CD14-positive monocyte (primary cell): ENCODE results near the gene VWA3A. TPM values are rescaled to one million over a fixed set of nuclear protein-coding genes. Genes with fewer than 3 reads are reported as not detected.

ENCODE experiments used
- DNase-seq, 3 donors: peaks; one replicate each; pipeline ENCODE4 v3.0.0-alpha.2; 2011 to 2022
- H2AFZ ChIP-seq: 2 replicates; pipeline ENCODE4 v1.6.0; 2012; ENCODE audit warnings: mild to moderate bottlenecking, low read depth, low read length, inconsistent platforms; ENCODE audit not compliant: insufficient read depth, poor library complexity, severe bottlenecking
- H3K27ac ChIP-seq, 2 donors: 1 replicate in 1 of 2; 2 replicates in 1 of 2; pipeline ENCODE4 v1.5.1; 2012 to 2013; ENCODE audit warnings: low read length in 2 of 2, control low read depth in 1 of 2, inconsistent platforms in 1 of 2, low read depth in 1 of 2, mild to moderate bottlenecking in 1 of 2
- H3K27me3 ChIP-seq, 2 donors: one replicate each; pipeline versions ENCODE4 v1.6.0 to v1.6.1; 2011 to 2013; ENCODE audit warnings: low read length in 2 of 2; ENCODE audit not compliant: control insufficient read depth in 2 of 2, insufficient read depth in 2 of 2
- H3K36me3 ChIP-seq, 2 donors: replicated peaks in 1 of 2; 1 replicate in 1 of 2; 2 replicates in 1 of 2; pipeline versions ENCODE4 v1.5.1 to v1.6.1; 2012 to 2013; ENCODE audit warnings: low read length in 2 of 2, control low read depth in 1 of 2, inconsistent platforms in 1 of 2, mild to moderate bottlenecking in 1 of 2; ENCODE audit not compliant: insufficient read depth in 2 of 2, control insufficient read depth in 1 of 2
- H3K4me1 ChIP-seq, 2 donors: 1 replicate in 1 of 2; 2 replicates in 1 of 2; pipeline versions ENCODE4 v1.5.1 to v1.6.1; 2012 to 2013; ENCODE audit warnings: low read length in 2 of 2, control low read depth in 1 of 2, inconsistent platforms in 1 of 2, mild to moderate bottlenecking in 1 of 2, moderate library complexity in 1 of 2; ENCODE audit not compliant: insufficient read depth in 2 of 2, control insufficient read depth in 1 of 2
- H3K4me2 ChIP-seq: replicated peaks from 2 replicates; pipeline ENCODE3; 2012; ENCODE audit warnings: low read length, moderate library complexity, mild to moderate bottlenecking; ENCODE audit not compliant: poor library complexity, severe bottlenecking; ENCODE audit errors: extremely low read depth
- H3K4me3 ChIP-seq, 3 experiments: fragments of 200-600 bp in 1 of 3; sonication (generic) in 1 of 3; replicated peaks in 1 of 3; 1 replicate in 2 of 3; 2 replicates in 1 of 3; pipeline ENCODE4 v1.5.1; 2011 to 2013; ENCODE audit warnings: low read length in 3 of 3, mild to moderate bottlenecking in 3 of 3, control low read depth in 2 of 3, low read depth in 2 of 3, inconsistent platforms in 1 of 3, moderate library complexity in 1 of 3
- H3K79me2 ChIP-seq: 2 replicates; pipeline ENCODE4 v1.6.0; 2012; ENCODE audit warnings: mild to moderate bottlenecking, control low read depth, inconsistent platforms, low read length, moderate library complexity; ENCODE audit not compliant: insufficient read depth
- H3K9ac ChIP-seq: 2 replicates; pipeline ENCODE4 v1.6.0; 2017; ENCODE audit warnings: low read length, mild to moderate bottlenecking; ENCODE audit not compliant: insufficient read depth, poor library complexity, severe bottlenecking
- H3K9me3 ChIP-seq, 2 donors: replicated peaks in 1 of 2; 1 replicate in 1 of 2; 2 replicates in 1 of 2; pipeline versions ENCODE4 v1.5.1 to v1.6.1; 2012 to 2013; ENCODE audit warnings: low read length in 2 of 2, control low read depth in 1 of 2; ENCODE audit not compliant: control insufficient read depth in 1 of 2, insufficient read depth in 1 of 2
- H4K20me1 ChIP-seq: 2 replicates; pipeline ENCODE4 v1.6.0; 2012; ENCODE audit warnings: mild to moderate bottlenecking, low read length, control low read depth, moderate library complexity; ENCODE audit not compliant: insufficient read depth
- H3K27ac Mint-ChIP-seq, 7 donors: one replicate each; pipeline ENCODE4 v1.8.0; 2020; ENCODE audit warnings: mild to moderate bottlenecking in 7 of 7, mixed read lengths in 7 of 7, moderate library complexity in 6 of 7, inconsistent platforms in 2 of 7
- H3K27me3 Mint-ChIP-seq, 3 donors: one replicate each; pipeline ENCODE4 v1.8.0; 2021 to 2022; ENCODE audit warnings: low read depth in 3 of 3, mild to moderate bottlenecking in 3 of 3, mixed read lengths in 3 of 3, moderate library complexity in 3 of 3, inconsistent platforms in 1 of 3
- H3K36me3 Mint-ChIP-seq, 2 donors: one replicate each; pipeline ENCODE4 v1.8.0; 2020; ENCODE audit warnings: mixed read lengths in 2 of 2, inconsistent platforms in 1 of 2, mild to moderate bottlenecking in 1 of 2
- H3K4me1 Mint-ChIP-seq: one replicate; pipeline ENCODE4 v1.8.0; 2020; ENCODE audit warnings: mild to moderate bottlenecking, mixed read lengths
- H3K4me3 Mint-ChIP-seq, 2 donors: one replicate each; pipeline ENCODE4 v1.8.0; 2020; ENCODE audit warnings: mild to moderate bottlenecking in 2 of 2, mixed read lengths in 2 of 2, moderate library complexity in 1 of 2
- H3K9me3 Mint-ChIP-seq, 7 donors: one replicate each; pipeline ENCODE4 v1.8.0; 2020 to 2022; ENCODE audit warnings: mixed read lengths in 7 of 7, mild to moderate bottlenecking in 6 of 7, moderate library complexity in 6 of 7, inconsistent platforms in 2 of 7
- CTCF ChIP-seq: fragments of 200-600 bp; IDR thresholded peaks from one replicate; pipeline ENCODE4 v1.8.0; 2022; ENCODE audit warnings: antibody characterized with exemption, mild to moderate bottlenecking
- WGBS: methylation state at CpG from one replicate; pipeline ENCODE4 v1.1.5; 2013; ENCODE audit warnings: missing lambda C conversion rate; ENCODE audit not compliant: insufficient coverage; 5-methylcytosine and 5-hydroxymethylcytosine counted together
- intact Hi-C, 2 donors: fragments of 100-400 bp; cut with micrococcal nuclease; formaldehyde crosslinking; loops; one replicate each; pipeline versions ENCODE4 v1.15.0 to v1.15.1; 2023
- polyA plus RNA-seq, 3 donors: library from polyadenylated mRNA; depleted of rRNA in 1 of 3; unstranded in 2 of 3; stranded (reverse) in 1 of 3; fragments of 300-500 nt in 2 of 3; fragments of >200 nt in 1 of 3; fragmentation: Illumina TruSeq in 2 of 3; gene quantifications; 1 replicate in 2 of 3; 2 replicates in 1 of 3; pipeline ENCODE4 v1.2.3, GENCODE V29; 2012 to 2021

Gene VWA3A
- polyA plus RNA-seq, 3 donors: 0.09 TPM; not detected in 2

GRCh38 chr16:22188267-22188594 lies 95.9 kb downstream of the VWA3A start:
- Mint-ChIP-seq H3K4me1 (peaks cover 29% of the 10 kb centered on the region), H3K4me3 (no peak overlapping the region), H3K27me3 (peaks cover under 1 to 14% (median 5%) of the 10 kb centered on the region in 3 donors), H3K9me3 (no peaks in the 10 kb centered on the region), H3K36me3 (no peaks in the 10 kb centered on the region), H3K27ac (peak overlapping the region in 1 of 7 donors; percentile 33)
- Histone ChIP-seq H3K4me3 (no peak overlapping the region), H3K36me3 (no peaks in the 10 kb centered on the region), H3K9me3 (no peaks in the 10 kb centered on the region), H3K27ac (no peak overlapping the region), H4K20me1 (no peaks in the 10 kb centered on the region), H3K9ac (no peak overlapping the region), H3K79me2 (no peaks in the 10 kb centered on the region), H2AFZ (no peak overlapping the region), H3K4me1 (peaks cover 32 to 33% of the 10 kb centered on the region in 2 donors), H3K4me2 (no peak overlapping the region), H3K27me3 (no peaks in the 10 kb centered on the region)
- TF ChIP-seq CTCF: no peak
- DNase-seq: no peak
- 58% methylated on average over 2 of the region's 2 CpGs for WGBS
- intact Hi-C loops: loop anchor here (2.0 kb wide), 1 partner anchor 187 kb away; the partner anchor contains the start of gene PDZD9 (in 2 of the 2)

GRCh38 chr16:22188595-22189442 lies 96.5 kb downstream of the VWA3A start:
- peaks cover 32 to 33% of the 10 kb centered on the region in 2 donors for H3K4me1 ChIP-seq
- 7% methylated on average over 5 of the region's 8 CpGs for WGBS

More at GRCh38 chr16:22188595-22189442, 96.5 kb downstream of the VWA3A start:
- H4K20me1 ChIP-seq: no peaks in the 10 kb centered on the region
- H3K79me2 ChIP-seq: no peaks in the 10 kb centered on the region
- DNase-seq: peak; percentile 64 to 88 (median 78)
- H3K27ac ChIP-seq: no peak overlapping the region
- H3K9ac ChIP-seq: no peak overlapping the region
- H3K27me3 ChIP-seq: no peaks in the 10 kb centered on the region
- peak; percentile 85 for TF ChIP-seq CTCF
- peak overlapping the region; percentile 88 to 91 for H3K4me3 Mint-ChIP-seq
- H3K27ac Mint-ChIP-seq: peak overlapping the region in 5 of 7 donors; percentile 30 to 86 (median 43)
- no peaks in the 10 kb centered on the region for H3K36me3 Mint-ChIP-seq
- H3K4me2 ChIP-seq: peak overlapping the region; percentile 78
- peak overlapping the region in 1 of 3 experiments; percentile 82 for H3K4me3 ChIP-seq
- H3K4me1 Mint-ChIP-seq: peaks cover 29% of the 10 kb centered on the region
- no peaks in the 10 kb centered on the region for H3K9me3 Mint-ChIP-seq
- peak overlapping the region; percentile 84 for H2AFZ ChIP-seq
- H3K36me3 ChIP-seq: no peaks in the 10 kb centered on the region
- H3K27me3 Mint-ChIP-seq: peaks cover 1 to 14% (median 10%) of the 10 kb centered on the region in 3 donors
- no peaks in the 10 kb centered on the region for H3K9me3 ChIP-seq
- intact Hi-C loops: loop anchor here (2.0 kb wide), 1 partner anchor 188 kb away; the partner anchor contains the start of gene PDZD9 (in 2 of the 2)
